Neural progenitor cell (in vitro differentiated cells): Measurements from ENCODE around the gene CYP4Z1. TPM values are rescaled to one million over a fixed set of nuclear protein-coding genes. Genes with fewer than 3 reads are reported as not detected.

Experiments used
- DNase-seq: peaks from one replicate; pipeline ENCODE4 v3.0.0-alpha.2; 2016; ENCODE audit warnings: low spot score
- H2AFZ ChIP-seq: fragments of 200-600 bp; sonication (generic); replicated peaks from 2 replicates; pipeline ENCODE4 v1.6.1; 2016; ENCODE audit warnings: antibody characterized with exemption
- H3F3A ChIP-seq: fragments of 200-600 bp; sonication (generic); 2 replicates; pipeline ENCODE4 v1.6.1; 2016; ENCODE audit warnings: antibody characterized with exemption, low read depth
- H3K27ac ChIP-seq: fragments of 200-600 bp; sonication (generic); 2 replicates; pipeline ENCODE4 v1.5.1; 2016; ENCODE audit warnings: mild to moderate bottlenecking
- H3K27me3 ChIP-seq: fragments of 200-600 bp; sonication (generic); 2 replicates; pipeline ENCODE4 v1.6.1; 2016; ENCODE audit warnings: mild to moderate bottlenecking, moderate library complexity
- H3K36me3 ChIP-seq: fragments of 200-600 bp; sonication (generic); 2 replicates; pipeline ENCODE4 v1.5.1; 2016
- H3K4me1 ChIP-seq: fragments of 200-600 bp; sonication (generic); 2 replicates; pipeline ENCODE4 v1.6.1; 2016; ENCODE audit warnings: mixed run types
- H3K4me2 ChIP-seq: fragments of 200-600 bp; sonication (generic); 2 replicates; pipeline ENCODE4 v1.6.1; 2016
- H3K4me3 ChIP-seq: fragments of 200-600 bp; sonication (generic); 2 replicates; pipeline ENCODE4 v1.5.1; 2016
- H3K79me2 ChIP-seq: fragments of 200-600 bp; sonication (generic); 2 replicates; pipeline ENCODE4 v1.6.1; 2016; ENCODE audit warnings: low read depth
- H3K9ac ChIP-seq: fragments of 200-600 bp; sonication (generic); 2 replicates; pipeline ENCODE4 v1.6.1; 2016
- H3K9me3 ChIP-seq: fragments of 200-600 bp; sonication (generic); 2 replicates; pipeline ENCODE4 v1.5.1; 2016; ENCODE audit warnings: low read depth
- H4K20me1 ChIP-seq: fragments of 200-600 bp; sonication (generic); 2 replicates; pipeline ENCODE4 v1.6.1; 2016; ENCODE audit warnings: low read depth
- H3K27ac Mint-ChIP-seq: 3 replicates; pipeline ENCODE4 v1.8.0; 2021; ENCODE audit warnings: mixed read lengths
- H3K27me3 Mint-ChIP-seq: 2 replicates; pipeline ENCODE4 v1.8.0; 2022; ENCODE audit warnings: low read depth, mild to moderate bottlenecking, inconsistent platforms, moderate library complexity, mixed read lengths; ENCODE audit not compliant: insufficient read depth
- H3K36me3 Mint-ChIP-seq: 3 replicates; pipeline ENCODE4 v1.8.0; 2021; ENCODE audit warnings: mixed read lengths
- H3K4me1 Mint-ChIP-seq: 3 replicates; pipeline ENCODE4 v1.8.0; 2021; ENCODE audit warnings: mixed read lengths
- H3K4me3 Mint-ChIP-seq: 3 replicates; pipeline ENCODE4 v1.8.0; 2021; ENCODE audit warnings: mild to moderate bottlenecking, moderate library complexity, mixed read lengths
- H3K9me3 Mint-ChIP-seq: 3 replicates; pipeline ENCODE4 v1.8.0; 2020; ENCODE audit warnings: mixed read lengths
- CTCF ChIP-seq: fragments of 200-600 bp; sonication (generic); IDR thresholded peaks from 2 replicates; pipeline ENCODE4 v1.5.1; 2017; ENCODE audit warnings: antibody characterized with exemption, mild to moderate bottlenecking
- EZH2 ChIP-seq: fragments of 200-600 bp; sonication (generic); IDR thresholded peaks from 2 replicates; pipeline ENCODE4 v1.6.1; 2017; ENCODE audit warnings: antibody characterized with exemption, mild to moderate bottlenecking, moderate library complexity
- EZH2phosphoT487 ChIP-seq: fragments of 200-600 bp; sonication (generic); IDR thresholded peaks from 2 replicates; pipeline ENCODE4 v1.6.1; 2017; ENCODE audit warnings: antibody characterized with exemption
- total RNA-seq: library from RNA; depleted of rRNA; stranded (reverse); fragments of >200 nt; gene quantifications from 2 replicates; pipeline ENCODE4 v1.2.3, GENCODE V29; 2015; ENCODE audit warnings: low replicate concordance

The CYP4Z1 gene
- not detected in 2 replicates for total RNA-seq

- Histone ChIP-seq H2AFZ (no peak within 1 kb of the TSS), H3F3A (no peaks in the 10 kb centered on the region), H3K4me2 (no peak within 1 kb of the TSS), H3K4me1 (no peaks in the 10 kb centered on the region), H4K20me1 (no peaks in the 10 kb centered on the region), H3K4me3 (no peak within 1 kb of the TSS), H3K79me2 (no peaks in the 10 kb centered on the region), H3K9me3 (no peaks in the 10 kb centered on the region), H3K27ac (no peak within 1 kb of the TSS), H3K27me3 (peaks cover 32% of the 10 kb centered on the region), H3K9ac (no peak within 1 kb of the TSS), H3K36me3 (no peaks in the 10 kb centered on the region)
- DNase-seq: no peak
- no peaks in the 10 kb centered on the region for H3K9me3 Mint-ChIP-seq
- TF ChIP-seq CTCF (no peak), EZH2phosphoT487 (no peak), EZH2 (no peak)
- H3K36me3 Mint-ChIP-seq: no peaks in the 10 kb centered on the region
- peaks cover 2% of the 10 kb centered on the region for H3K27me3 Mint-ChIP-seq
- H3K27ac Mint-ChIP-seq: no peak within 1 kb of the TSS
- no peak within 1 kb of the TSS for H3K4me3 Mint-ChIP-seq
- H3K4me1 Mint-ChIP-seq: no peaks in the 10 kb centered on the region
These were observed at the start of gene CYP4Z1 for GRCh38 chr1:47067097-47067594. Gene CYP4Z1 (plus strand): TSS chr1:47067231. CDS start chr1:47067491, 260 bp downstream.

- TF ChIP-seq EZH2: no peak
- TF ChIP-seq CTCF: no peak
- TF ChIP-seq EZH2phosphoT487: no peak
- H3K4me3 ChIP-seq: no peak overlapping the region
- no peak overlapping the region for H3K4me2 ChIP-seq
- Mint-ChIP-seq H3K27ac (no peak overlapping the region), H3K27me3 (peaks cover 37% of the 10 kb centered on the region), H3K36me3 (no peaks in the 10 kb centered on the region), H3K9me3 (peaks cover 2% of the 10 kb centered on the region), H3K4me3 (no peak overlapping the region), H3K4me1 (peaks cover 12% of the 10 kb centered on the region)
- H3K27ac ChIP-seq: no peak overlapping the region
- no peaks in the 10 kb centered on the region for H4K20me1 ChIP-seq
- no peak overlapping the region for H2AFZ ChIP-seq
- H3K9me3 ChIP-seq: no peaks in the 10 kb centered on the region
- H3K36me3 ChIP-seq: no peaks in the 10 kb centered on the region
- no peak overlapping the region for H3K9ac ChIP-seq
- H3K79me2 ChIP-seq: no peaks in the 10 kb centered on the region
- DNase-seq: no peak
- peaks cover 15% of the 10 kb centered on the region for H3K4me1 ChIP-seq
- peaks cover 47% of the 10 kb centered on the region for H3K27me3 ChIP-seq
- peaks cover 9% of the 10 kb centered on the region for H3F3A ChIP-seq
These were observed 46.0 kb upstream of the CYP4Z1 start for GRCh38 chr1:47021070-47021469.

- peaks cover 9% of the 10 kb centered on the region for H3F3A ChIP-seq
- TF ChIP-seq EZH2phosphoT487: peak; percentile 47
- TF ChIP-seq EZH2: peak; percentile 74
- no peak for TF ChIP-seq CTCF
- H3K4me1 Mint-ChIP-seq: peaks cover 12% of the 10 kb centered on the region
- no peak within 1 kb of the TSS for H3K9ac ChIP-seq
- peak within 1 kb of the TSS; percentile 75 for H3K4me3 Mint-ChIP-seq
- no peak within 1 kb of the TSS for H3K27ac Mint-ChIP-seq
- H3K9me3 Mint-ChIP-seq: peaks cover 2% of the 10 kb centered on the region
- no peaks in the 10 kb centered on the region for H3K79me2 ChIP-seq
- peaks cover 9% of the 10 kb centered on the region for H3K4me1 ChIP-seq
- DNase-seq: peak; percentile 62
- H3K27me3 Mint-ChIP-seq: peaks cover 37% of the 10 kb centered on the region
- H3K4me2 ChIP-seq: peak within 1 kb of the TSS; percentile 91
- no peaks in the 10 kb centered on the region for H3K36me3 ChIP-seq
- no peaks in the 10 kb centered on the region for H3K9me3 ChIP-seq
- peaks cover 51% of the 10 kb centered on the region for H3K27me3 ChIP-seq
- peak within 1 kb of the TSS; percentile 62 for H3K4me3 ChIP-seq
- no peaks in the 10 kb centered on the region for H4K20me1 ChIP-seq
- peak within 1 kb of the TSS; percentile 97 for H2AFZ ChIP-seq
- H3K36me3 Mint-ChIP-seq: no peaks in the 10 kb centered on the region
- no peak within 1 kb of the TSS for H3K27ac ChIP-seq
These were observed 43.5 kb upstream of the CYP4Z1 start, which contains the start of gene CYP4X1 for GRCh38 chr1:47023268-47024140. Gene CYP4X1 (plus strand): TSS chr1:47023669. CDS start chr1:47023818, 149 bp downstream.
